ENCODE data around the gene CNPY1.

Gene CNPY1

GRCh38 chr7:155456738-155457543, 89.4 kb downstream of the CNPY1 start:
- no peak for FAIRE-seq
- no peak for DNase-seq (ENCODE audit: low spot score)

GRCh38 chr7:155455776-155456737, 90.3 kb downstream of the CNPY1 start:
- DNase-seq (ENCODE audit: low spot score) = no peak
- FAIRE-seq = no peak

- no peak for FAIRE-seq
- DNase-seq (ENCODE audit: low spot score) = no peak
Measured at GRCh38 chr7:155455132-155455693, 91.1 kb downstream of the CNPY1 start.

- FAIRE-seq (no peak), DNase-seq (ENCODE audit: low spot score) (no peak)
Measured at GRCh38 chr7:155454183-155455112, 91.9 kb downstream of the CNPY1 start.

DNA sequence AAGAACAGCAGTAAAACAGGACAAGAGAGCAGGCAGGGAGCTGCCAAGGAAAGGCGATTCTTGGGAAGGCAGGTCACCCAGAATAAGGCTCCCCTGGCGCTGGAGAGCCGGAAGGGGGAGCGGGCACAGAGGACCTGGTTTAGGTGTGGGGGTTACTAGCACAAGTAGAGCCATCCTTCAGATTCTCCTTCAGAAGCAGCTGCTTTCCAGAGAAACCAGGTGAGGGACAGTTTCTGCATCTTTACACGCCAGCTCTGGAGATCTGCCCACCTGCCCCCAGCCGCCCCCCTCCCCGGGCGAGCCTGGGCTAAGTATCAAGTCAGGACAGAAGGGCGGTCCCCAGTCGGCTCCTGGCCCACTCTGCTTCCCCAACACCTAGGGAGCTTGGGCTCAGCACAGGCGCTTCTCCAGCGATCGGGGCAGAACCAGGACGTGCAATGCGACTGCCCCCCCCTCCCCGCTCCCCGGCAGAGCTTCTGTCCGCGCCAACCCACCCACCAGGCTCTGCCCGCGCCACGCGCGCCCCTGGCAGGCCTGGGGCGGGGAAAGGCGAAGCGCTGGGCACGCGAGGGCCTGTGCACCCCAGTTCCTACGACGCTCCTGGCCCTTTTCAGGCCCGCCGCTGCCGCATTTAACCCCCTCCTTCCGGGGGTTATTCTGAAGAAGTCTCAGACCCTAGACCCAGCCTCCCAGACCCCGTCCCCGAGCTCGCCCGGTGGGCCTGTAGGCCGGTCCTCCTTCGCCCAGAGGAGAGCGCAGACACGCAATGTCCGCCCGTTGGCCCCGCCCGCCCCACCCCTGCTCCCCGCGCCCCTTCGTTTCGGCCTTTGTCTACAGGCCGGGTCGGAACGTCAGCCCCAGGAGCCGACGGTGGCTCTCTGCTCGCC, 92.8 kb downstream of the CNPY1 start:
- DNase-seq (ENCODE audit: low spot score) (no peak), FAIRE-seq (no peak)

DNA sequence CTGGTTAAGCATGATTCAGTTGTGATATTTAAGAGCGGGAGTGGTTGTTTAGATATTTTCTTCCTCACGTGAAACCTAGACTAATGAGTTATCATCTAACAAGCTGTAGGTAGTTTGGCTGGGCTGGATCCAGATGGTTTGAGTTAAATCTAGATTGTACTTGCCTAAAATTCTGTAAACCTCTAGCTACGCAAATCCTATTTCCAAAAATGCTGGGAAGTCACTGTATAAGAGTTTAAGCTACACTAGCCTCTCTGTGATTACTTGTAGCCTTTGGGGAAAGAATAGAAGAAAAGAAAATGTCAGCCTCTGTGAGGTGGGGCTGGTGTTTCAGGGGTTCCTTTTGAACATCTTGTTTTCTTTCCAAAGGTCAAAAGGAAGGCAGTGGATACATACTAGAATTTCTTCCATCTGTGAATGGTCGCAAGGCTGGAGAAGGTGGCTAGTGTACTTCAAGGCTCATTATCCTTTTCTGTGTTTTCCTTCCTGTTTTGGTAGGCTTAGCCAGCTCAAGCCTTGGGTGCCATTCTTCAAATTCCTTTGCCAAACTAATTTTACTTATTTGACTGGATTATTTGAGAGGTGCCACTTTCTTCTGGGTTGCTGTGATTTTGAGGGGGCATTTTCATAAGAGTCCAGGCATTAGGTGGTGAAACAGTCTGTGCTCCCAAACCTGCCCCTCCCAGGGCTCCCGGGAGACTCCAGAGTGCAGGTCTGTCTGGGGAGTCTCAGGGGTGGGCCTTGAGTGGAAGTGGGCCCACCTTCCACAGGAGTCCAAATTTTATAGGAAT, 93.7 kb downstream of the CNPY1 start:
- FAIRE-seq (no peak), DNase-seq (ENCODE audit: low spot score) (no peak)

- DNase-seq (ENCODE audit: low spot score) (no peak), FAIRE-seq (no peak)
Measured at GRCh38 chr7:155451840-155452239, 94.5 kb downstream of the CNPY1 start.
